Central memory CD8-positive, alpha-beta T cell (primary cell): ENCODE data around the gene CCDC40.

Experiments
- ATAC-seq: fragments of 150-1000 bp; cut with Tn5 transposase; replicated peaks from 2 replicates; pipeline ENCODE4 v1.10.0; 2022; ENCODE audit warnings: mild to moderate bottlenecking, moderate FRiP score, moderate number of reproducible peaks; ENCODE audit not compliant: poor library complexity, severe bottlenecking; ENCODE audit errors: extremely low read depth
- DNase-seq, 2 donors: peaks; one replicate each; pipeline ENCODE4 v3.0.0; 2021; ENCODE audit warnings: low spot score in 2 of 2
- H3K27ac Mint-ChIP-seq: one replicate; pipeline ENCODE4 v1.8.0; 2022; ENCODE audit warnings: low read depth, mild to moderate bottlenecking, moderate library complexity, mixed read lengths
- H3K27me3 Mint-ChIP-seq: one replicate; pipeline ENCODE4 v1.8.0; 2022; ENCODE audit warnings: mixed read lengths
- H3K36me3 Mint-ChIP-seq: one replicate; pipeline ENCODE4 v1.8.0; 2022; ENCODE audit warnings: mild to moderate bottlenecking, moderate library complexity, mixed read lengths; ENCODE audit not compliant: insufficient read depth
- H3K4me1 Mint-ChIP-seq: one replicate; pipeline ENCODE4 v1.8.0; 2022; ENCODE audit warnings: mixed read lengths
- H3K4me3 Mint-ChIP-seq: one replicate; pipeline ENCODE4 v1.8.0; 2022; ENCODE audit warnings: mild to moderate bottlenecking, moderate library complexity, mixed read lengths
- H3K9me3 Mint-ChIP-seq: one replicate; pipeline ENCODE4 v1.8.0; 2022; ENCODE audit warnings: mixed read lengths

CCDC40 gene

GRCh38 chr17:80050706-80051105 lies 14.3 kb downstream of the CCDC40 start:
- Mint-ChIP-seq H3K4me1 (no peaks in the 10 kb centered on the region), H3K27ac (no peak overlapping the region), H3K36me3 (no peaks in the 10 kb centered on the region), H3K9me3 (no peaks in the 10 kb centered on the region), H3K27me3 (no peaks in the 10 kb centered on the region), H3K4me3 (no peak overlapping the region)
- ATAC-seq: no peak
- no peak for DNase-seq

- ATAC-seq (no peak), DNase-seq (no peak)
- no peaks in the 10 kb centered on the region for H3K4me1 Mint-ChIP-seq
- no peak overlapping the region for H3K27ac Mint-ChIP-seq
- no peaks in the 10 kb centered on the region for H3K36me3 Mint-ChIP-seq
- H3K27me3 Mint-ChIP-seq: no peaks in the 10 kb centered on the region
- no peaks in the 10 kb centered on the region for H3K9me3 Mint-ChIP-seq
- no peak overlapping the region for H3K4me3 Mint-ChIP-seq
Observed at GRCh38 chr17:80051681-80052080, 15.2 kb downstream of the CCDC40 start.

GRCh38 chr17:80053102-80053501 lies 16.7 kb downstream of the CCDC40 start:
- Mint-ChIP-seq H3K4me3 (no peak overlapping the region), H3K36me3 (no peaks in the 10 kb centered on the region), H3K27ac (no peak overlapping the region), H3K9me3 (no peaks in the 10 kb centered on the region), H3K4me1 (no peaks in the 10 kb centered on the region), H3K27me3 (no peaks in the 10 kb centered on the region)
- DNase-seq (no peak), ATAC-seq (no peak)

GRCh38 chr17:80055597-80055996 lies 19.2 kb downstream of the CCDC40 start:
- no peaks in the 10 kb centered on the region for H3K4me1 Mint-ChIP-seq
- ATAC-seq: no peak
- H3K9me3 Mint-ChIP-seq: no peaks in the 10 kb centered on the region
- no peaks in the 10 kb centered on the region for H3K27me3 Mint-ChIP-seq
- no peak overlapping the region for H3K4me3 Mint-ChIP-seq
- no peak for DNase-seq
- no peak overlapping the region for H3K27ac Mint-ChIP-seq
- H3K36me3 Mint-ChIP-seq: no peaks in the 10 kb centered on the region

- H3K4me3 Mint-ChIP-seq: no peak overlapping the region
- no peaks in the 10 kb centered on the region for H3K4me1 Mint-ChIP-seq
- no peaks in the 10 kb centered on the region for H3K9me3 Mint-ChIP-seq
- no peak overlapping the region for H3K27ac Mint-ChIP-seq
- no peaks in the 10 kb centered on the region for H3K27me3 Mint-ChIP-seq
- no peak for DNase-seq
- ATAC-seq: no peak
- no peaks in the 10 kb centered on the region for H3K36me3 Mint-ChIP-seq
Observed at GRCh38 chr17:80058311-80058955, 22.0 kb downstream of the CCDC40 start.

GRCh38 chr17:80060644-80061043 lies 24.2 kb downstream of the CCDC40 start:
- no peak for ATAC-seq

GRCh38 chr17:80061421-80061820 lies 25.0 kb downstream of the CCDC40 start:
- no peaks in the 10 kb centered on the region for H3K9me3 Mint-ChIP-seq
- H3K36me3 Mint-ChIP-seq: no peaks in the 10 kb centered on the region
- H3K27me3 Mint-ChIP-seq: no peaks in the 10 kb centered on the region
- H3K4me1 Mint-ChIP-seq: no peaks in the 10 kb centered on the region
- no peak overlapping the region for H3K4me3 Mint-ChIP-seq
- H3K27ac Mint-ChIP-seq: no peak overlapping the region
- no peak for ATAC-seq
- DNase-seq: no peak

More at GRCh38 chr17:80060644-80061043, 24.2 kb downstream of the CCDC40 start:
- H3K27me3 Mint-ChIP-seq: no peaks in the 10 kb centered on the region
- H3K36me3 Mint-ChIP-seq: no peaks in the 10 kb centered on the region
- no peaks in the 10 kb centered on the region for H3K4me1 Mint-ChIP-seq
- H3K27ac Mint-ChIP-seq: no peak overlapping the region
- no peak for DNase-seq
- H3K4me3 Mint-ChIP-seq: no peak overlapping the region
- H3K9me3 Mint-ChIP-seq: no peaks in the 10 kb centered on the region

- ATAC-seq (no peak), DNase-seq (no peak)
- H3K27ac Mint-ChIP-seq: no peak overlapping the region
- H3K9me3 Mint-ChIP-seq: no peaks in the 10 kb centered on the region
- no peaks in the 10 kb centered on the region for H3K4me1 Mint-ChIP-seq
- no peaks in the 10 kb centered on the region for H3K36me3 Mint-ChIP-seq
- H3K27me3 Mint-ChIP-seq: peaks cover 3% of the 10 kb centered on the region
- no peak overlapping the region for H3K4me3 Mint-ChIP-seq
Observed at GRCh38 chr17:80063830-80064585, 27.6 kb downstream of the CCDC40 start.

GRCh38 chr17:80064696-80065095 lies 28.3 kb downstream of the CCDC40 start:
- H3K27me3 Mint-ChIP-seq: peaks cover 10% of the 10 kb centered on the region
- no peak for DNase-seq
- H3K27ac Mint-ChIP-seq: no peak overlapping the region
- no peak overlapping the region for H3K4me3 Mint-ChIP-seq
- ATAC-seq: no peak
- no peaks in the 10 kb centered on the region for H3K4me1 Mint-ChIP-seq
- H3K9me3 Mint-ChIP-seq: no peaks in the 10 kb centered on the region
- H3K36me3 Mint-ChIP-seq: no peaks in the 10 kb centered on the region

GRCh38 chr17:80065478-80066170 lies 29.2 kb downstream of the CCDC40 start:
- Mint-ChIP-seq H3K4me3 (no peak overlapping the region), H3K27ac (no peak overlapping the region), H3K9me3 (no peaks in the 10 kb centered on the region), H3K36me3 (no peaks in the 10 kb centered on the region), H3K27me3 (peaks cover 15% of the 10 kb centered on the region), H3K4me1 (no peaks in the 10 kb centered on the region)
- DNase-seq (no peak), ATAC-seq (no peak)

GRCh38 chr17:80067393-80067986 lies 31.0 kb downstream of the CCDC40 start:
- DNase-seq (no peak), ATAC-seq (no peak)
- Mint-ChIP-seq H3K27me3 (peaks cover 15% of the 10 kb centered on the region), H3K27ac (no peak overlapping the region), H3K4me1 (no peaks in the 10 kb centered on the region), H3K36me3 (no peaks in the 10 kb centered on the region), H3K4me3 (no peak overlapping the region), H3K9me3 (no peaks in the 10 kb centered on the region)

GRCh38 chr17:80068301-80069222 lies 32.1 kb downstream of the CCDC40 start:
- Mint-ChIP-seq H3K27me3 (peaks cover 18% of the 10 kb centered on the region), H3K4me1 (no peaks in the 10 kb centered on the region), H3K4me3 (no peak overlapping the region), H3K9me3 (no peaks in the 10 kb centered on the region), H3K36me3 (no peaks in the 10 kb centered on the region), H3K27ac (no peak overlapping the region)
- DNase-seq (no peak), ATAC-seq (no peak)
